Subcutaneous abdominal adipose tissue (tissue), 5 donors: ENCODE measurements around the gene FNDC4.
"Not testable (repeated sequence)": the region's sequence is repeated elsewhere in the genome, so short reads cannot be mapped to it uniquely, and the experiment has no call there.

ENCODE experiments used
- H3K27ac ChIP-seq: one replicate; pipeline ENCODE4 v1.7.0; 2013; ENCODE audit warnings: low read depth, mild to moderate bottlenecking, inconsistent platforms, low read length, moderate library complexity
- H3K27me3 ChIP-seq, 5 donors: one replicate each; pipeline ENCODE4 v1.7.0; 2013; ENCODE audit warnings: low read length in 5 of 5, inconsistent platforms in 1 of 5; ENCODE audit not compliant: control insufficient read depth in 5 of 5, insufficient read depth in 4 of 5
- H3K36me3 ChIP-seq, 5 donors: one replicate each; pipeline ENCODE4 v1.7.0; 2013; ENCODE audit warnings: low read length in 5 of 5; ENCODE audit not compliant: control insufficient read depth in 5 of 5, insufficient read depth in 5 of 5
- H3K4me1 ChIP-seq, 5 donors: one replicate each; pipeline ENCODE4 v1.7.0; 2013; ENCODE audit warnings: low read length in 5 of 5, mild to moderate bottlenecking in 3 of 5, moderate library complexity in 1 of 5; ENCODE audit not compliant: control insufficient read depth in 5 of 5, insufficient read depth in 5 of 5
- H3K4me3 ChIP-seq, 5 donors: one replicate each; pipeline ENCODE4 v1.7.0; 2013; ENCODE audit warnings: low read length in 5 of 5, low read depth in 1 of 5
- H3K9ac ChIP-seq, 5 donors: one replicate each; pipeline ENCODE4 v1.7.0; 2013; ENCODE audit warnings: low read length in 5 of 5, mild to moderate bottlenecking in 4 of 5, moderate library complexity in 3 of 5
- H3K9me3 ChIP-seq, 5 donors: one replicate each; pipeline ENCODE4 v1.7.0; 2013; ENCODE audit warnings: low read length in 5 of 5; ENCODE audit not compliant: control insufficient read depth in 5 of 5
- donor health status: healthy.
- donor health status: healthy.
- donor health status: healthy.
- donor health status: healthy.
- donor health status: healthy.

FNDC4 gene

GRCh38 chr2:27494944-27495554 is at the start of gene FNDC4:
Gene FNDC4, minus strand, starts transcription at chr2:27495200. Its CDS starts 521 bp downstream, at chr2:27494679.
- Histone ChIP-seq H3K27ac (peak within 1 kb of the TSS; percentile 88), H3K9me3 (no peaks in the 10 kb centered on the region), H3K36me3 (peaks cover 0 to 17% (median 8%) of the 10 kb centered on the region in 5 donors), H3K4me3 (peak within 1 kb of the TSS; percentile 72 to 82 (median 74)), H3K9ac (peak within 1 kb of the TSS; percentile 73 to 89 (median 81)), H3K27me3 (peaks cover 0 to 10% (median 0%) of the 10 kb centered on the region in 5 donors), H3K4me1 (peaks cover 3 to 22% (median 17%) of the 10 kb centered on the region in 5 donors)

GRCh38 chr2:27544143-27544821 is 49.3 kb upstream of the FNDC4 start:
- H3K9me3 ChIP-seq, result peaks cover 0 to 6% (median 0%) of the 10 kb centered on the region in 5 donors
- H3K4me1 ChIP-seq, result no peaks in the 10 kb centered on the region
- no peaks in the 10 kb centered on the region for H3K36me3 ChIP-seq
- H3K27ac ChIP-seq, result no peak overlapping the region
- no peaks in the 10 kb centered on the region for H3K27me3 ChIP-seq
- no peak overlapping the region for H3K9ac ChIP-seq
- no peak overlapping the region for H3K4me3 ChIP-seq

GRCh38 chr2:27539649-27540048 is 44.6 kb upstream of the FNDC4 start:
- H3K27ac ChIP-seq, H3K4me3 ChIP-seq: not testable (repeated sequence)

GRCh38 chr2:27538839-27539450 is 43.9 kb upstream of the FNDC4 start:
- not testable (repeated sequence) for H3K4me1 ChIP-seq

More at GRCh38 chr2:27539649-27540048, 44.6 kb upstream of the FNDC4 start:
- H3K27me3 ChIP-seq, H3K9me3 ChIP-seq, H3K36me3 ChIP-seq, H3K4me1 ChIP-seq, H3K9ac ChIP-seq: not testable (repeated sequence)

GRCh38 chr2:27537287-27537686 is 42.3 kb upstream of the FNDC4 start:
- Histone ChIP-seq H3K9ac (no peak overlapping the region), H3K27ac (no peak overlapping the region), H3K36me3 (no peaks in the 10 kb centered on the region), H3K4me1 (no peaks in the 10 kb centered on the region), H3K9me3 (no peaks in the 10 kb centered on the region), H3K27me3 (peaks cover 0 to 4% (median 2%) of the 10 kb centered on the region in 5 donors), H3K4me3 (no peak overlapping the region)

More at GRCh38 chr2:27538839-27539450, 43.9 kb upstream of the FNDC4 start:
- not testable (repeated sequence) for H3K9me3 ChIP-seq, H3K9ac ChIP-seq, H3K27me3 ChIP-seq, H3K4me3 ChIP-seq, H3K27ac ChIP-seq, H3K36me3 ChIP-seq

GRCh38 chr2:27531983-27532382 is 37.0 kb upstream of the FNDC4 start:
- no peaks in the 10 kb centered on the region for H3K4me1 ChIP-seq
- H3K27me3 ChIP-seq, result peaks cover 0 to 2% (median 1%) of the 10 kb centered on the region in 5 donors
- no peak overlapping the region for H3K9ac ChIP-seq
- no peak overlapping the region for H3K27ac ChIP-seq
- no peaks in the 10 kb centered on the region for H3K9me3 ChIP-seq
- no peaks in the 10 kb centered on the region for H3K36me3 ChIP-seq
- H3K4me3 ChIP-seq, result no peak overlapping the region

- Histone ChIP-seq H3K27me3 (peaks cover 0 to 4% (median 0%) of the 10 kb centered on the region in 5 donors), H3K4me3 (no peak overlapping the region), H3K9me3 (no peaks in the 10 kb centered on the region), H3K36me3 (no peaks in the 10 kb centered on the region), H3K27ac (no peak overlapping the region), H3K4me1 (no peaks in the 10 kb centered on the region), H3K9ac (no peak overlapping the region)
Measured at GRCh38 chr2:27527182-27527581, 32.2 kb upstream of the FNDC4 start.

- Histone ChIP-seq H3K27me3 (peaks cover 0 to 4% (median 0%) of the 10 kb centered on the region in 5 donors), H3K4me1 (no peaks in the 10 kb centered on the region), H3K4me3 (no peak overlapping the region), H3K27ac (no peak overlapping the region), H3K36me3 (no peaks in the 10 kb centered on the region), H3K9ac (no peak overlapping the region), H3K9me3 (no peaks in the 10 kb centered on the region)
Measured at GRCh38 chr2:27522400-27522945, 27.5 kb upstream of the FNDC4 start.

- Histone ChIP-seq H3K9me3 (no peaks in the 10 kb centered on the region), H3K27me3 (peaks cover 0 to 4% (median 0%) of the 10 kb centered on the region in 5 donors), H3K4me1 (no peaks in the 10 kb centered on the region), H3K9ac (no peak overlapping the region), H3K4me3 (no peak overlapping the region), H3K36me3 (no peaks in the 10 kb centered on the region), H3K27ac (no peak overlapping the region)
Measured at GRCh38 chr2:27520316-27520715, 25.3 kb upstream of the FNDC4 start.

GRCh38 chr2:27518782-27519113 is 23.7 kb upstream of the FNDC4 start:
- H3K9me3 ChIP-seq, result no peaks in the 10 kb centered on the region

More at GRCh38 chr2:27518782-27519113, 23.7 kb upstream of the FNDC4 start:
- Histone ChIP-seq H3K9ac (no peak overlapping the region), H3K36me3 (no peaks in the 10 kb centered on the region), H3K4me1 (no peaks in the 10 kb centered on the region), H3K27me3 (peaks cover 0 to 2% (median 0%) of the 10 kb centered on the region in 5 donors), H3K4me3 (no peak overlapping the region), H3K27ac (no peak overlapping the region)
